Measurements from ENCODE around the gene ARHGAP42. TPM values are rescaled to one million over a fixed set of nuclear protein-coding genes. Genes with fewer than 3 reads are reported as not detected.
A peak's percentile ranks its signal among the peaks of the same experiment; 100 is the strongest.

Gene ARHGAP42
- polyA plus RNA-seq, 1 donor (not counting 4 experiments of a cell fraction or from before 2014, with no cell fraction given) = 5.5 TPM

DNA sequence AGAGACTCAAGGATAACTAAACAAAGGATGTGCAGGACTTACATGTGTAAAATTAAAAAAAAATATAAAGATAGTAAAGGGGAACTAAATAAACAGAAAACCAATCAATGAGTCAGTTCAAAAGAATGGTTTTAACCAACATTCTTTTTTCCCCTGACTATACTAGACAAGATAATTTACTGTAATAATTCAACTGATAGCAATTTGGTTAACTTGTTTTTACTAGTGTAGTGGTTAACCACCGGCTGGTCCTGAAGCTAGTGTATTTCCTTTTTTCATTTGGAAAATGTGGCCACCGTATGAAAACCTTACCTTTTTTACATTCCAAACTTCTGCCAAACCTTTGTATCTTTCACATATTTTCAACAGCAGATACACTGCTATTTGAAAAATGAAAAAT, 123.1 kb downstream of the ARHGAP42 start:
- Histone ChIP-seq H3K27ac (ENCODE audit: control insufficient read depth, insufficient read depth, low read length) (no peak overlapping the region), H3K4me2 (ENCODE audit: control insufficient read depth, extremely low read depth, insufficient read depth, low read depth, low read length) (peak overlapping the region; percentile 20)
- TF ChIP-seq, protein P1, sequence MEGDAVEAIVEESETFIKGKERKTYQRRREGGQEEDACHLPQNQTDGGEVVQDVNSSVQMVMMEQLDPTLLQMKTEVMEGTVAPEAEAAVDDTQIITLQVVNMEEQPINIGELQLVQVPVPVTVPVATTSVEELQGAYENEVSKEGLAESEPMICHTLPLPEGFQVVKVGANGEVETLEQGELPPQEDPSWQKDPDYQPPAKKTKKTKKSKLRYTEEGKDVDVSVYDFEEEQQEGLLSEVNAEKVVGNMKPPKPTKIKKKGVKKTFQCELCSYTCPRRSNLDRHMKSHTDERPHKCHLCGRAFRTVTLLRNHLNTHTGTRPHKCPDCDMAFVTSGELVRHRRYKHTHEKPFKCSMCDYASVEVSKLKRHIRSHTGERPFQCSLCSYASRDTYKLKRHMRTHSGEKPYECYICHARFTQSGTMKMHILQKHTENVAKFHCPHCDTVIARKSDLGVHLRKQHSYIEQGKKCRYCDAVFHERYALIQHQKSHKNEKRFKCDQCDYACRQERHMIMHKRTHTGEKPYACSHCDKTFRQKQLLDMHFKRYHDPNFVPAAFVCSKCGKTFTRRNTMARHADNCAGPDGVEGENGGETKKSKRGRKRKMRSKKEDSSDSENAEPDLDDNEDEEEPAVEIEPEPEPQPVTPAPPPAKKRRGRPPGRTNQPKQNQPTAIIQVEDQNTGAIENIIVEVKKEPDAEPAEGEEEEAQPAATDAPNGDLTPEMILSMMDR (optimal IDR thresholded peaks at IDR 0.05 in 1 of 3, IDR thresholded peaks at IDR 0.05 in 1 of 3, conservative IDR thresholded peaks at IDR 0.05 in 1 of 3; ENCODE audit: extremely low read depth in 1 of 3, insufficient read depth in 2 of 3, low read length in 3 of 3) = no peak

DNA sequence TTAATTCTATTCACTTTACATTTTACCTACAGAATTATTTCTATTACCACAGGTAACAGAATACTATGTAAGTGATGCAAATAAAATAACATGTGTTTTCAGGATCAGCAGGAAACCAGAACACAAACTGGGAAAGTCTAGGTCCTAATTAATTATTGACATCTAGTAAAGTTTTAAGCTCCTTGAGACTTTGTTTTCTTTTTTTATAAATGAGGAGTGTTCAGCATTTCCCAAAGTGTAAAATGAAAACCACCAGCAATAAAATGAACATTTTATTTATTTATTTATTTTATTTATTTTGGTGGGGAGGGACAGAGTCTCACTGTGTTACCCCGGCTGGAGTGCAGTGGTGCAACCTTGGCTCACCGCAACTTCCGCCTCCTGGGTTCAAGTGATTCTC, 123.6 kb downstream of the ARHGAP42 start:
- FAIRE-seq (no peak), DNase-seq (ENCODE audit: low read depth, low spot score) (no peak)
- no peak overlapping the region for H3K9ac ChIP-seq (ENCODE audit: control insufficient read depth, extremely low read depth, insufficient read depth, low read length)
- H3K36me3 ChIP-seq (ENCODE audit: control insufficient read depth in 2 of 2, extremely low read depth in 1 of 2, insufficient read depth in 2 of 2, low read length in 2 of 2) = no peaks in the 10 kb centered on the region
- no peaks in the 10 kb centered on the region for H3K27me3 ChIP-seq (ENCODE audit: control insufficient read depth, extremely low read depth, insufficient read depth, low read length)
- H3K4me3 ChIP-seq (ENCODE audit: control insufficient read depth in 2 of 3, extremely low read depth in 1 of 3, insufficient read depth in 2 of 3, low read depth in 1 of 3, low read length in 3 of 3) = peak overlapping the region in 1 of 3 experiments; percentile 18
- H3K9me3 ChIP-seq (ENCODE audit: control insufficient read depth, low read depth, low read length) = no peaks in the 10 kb centered on the region
- H2AFZ ChIP-seq (ENCODE audit: control insufficient read depth, low read length) = no peak overlapping the region
- peaks cover 25% of the 10 kb centered on the region for H3K4me1 ChIP-seq (ENCODE audit: control insufficient read depth, extremely low read depth, insufficient read depth, low read length)
- no peak overlapping the region for H3K27ac ChIP-seq (ENCODE audit: control insufficient read depth, insufficient read depth, low read length)
- H3K4me2 ChIP-seq (ENCODE audit: control insufficient read depth, extremely low read depth, insufficient read depth, low read depth, low read length) = peak overlapping the region; percentile 20
- no peaks in the 10 kb centered on the region for H3K9me1 ChIP-seq (ENCODE audit: control insufficient read depth, extremely low read depth, insufficient read depth, low read length)
- no peaks in the 10 kb centered on the region for H3K79me2 ChIP-seq (ENCODE audit: control insufficient read depth, insufficient read depth, low read length)
- dilution Hi-C loops (cut with MboI; ENCODE audit: extremely low pct_ligation_motif_present, low sequenced_read_pairs) = no loop called here
- no peaks in the 10 kb centered on the region for H4K20me1 ChIP-seq (ENCODE audit: control insufficient read depth, extremely low read depth, insufficient read depth, low read length)
- TF ChIP-seq, protein P1 (optimal IDR thresholded peaks at IDR 0.05 in 1 of 3, IDR thresholded peaks at IDR 0.05 in 1 of 3, conservative IDR thresholded peaks at IDR 0.05 in 1 of 3; ENCODE audit: extremely low read depth in 1 of 3, insufficient read depth in 2 of 3, low read length in 3 of 3) = no peak
- TF ChIP-seq EZH2 (IDR thresholded peaks at IDR 0.05; ENCODE audit: low read length) = no peak

More for the DNA sequence above, 123.1 kb downstream of the ARHGAP42 start:
- dilution Hi-C loops (cut with MboI; ENCODE audit: extremely low pct_ligation_motif_present, low sequenced_read_pairs) = no loop called here
- no peaks in the 10 kb centered on the region for H3K9me1 ChIP-seq (ENCODE audit: control insufficient read depth, extremely low read depth, insufficient read depth, low read length)
- H3K27me3 ChIP-seq (ENCODE audit: control insufficient read depth, extremely low read depth, insufficient read depth, low read length) = no peaks in the 10 kb centered on the region
- H2AFZ ChIP-seq (ENCODE audit: control insufficient read depth, low read length) = no peak overlapping the region
- no peaks in the 10 kb centered on the region for H3K36me3 ChIP-seq (ENCODE audit: control insufficient read depth in 2 of 2, extremely low read depth in 1 of 2, insufficient read depth in 2 of 2, low read length in 2 of 2)
- no peak for FAIRE-seq
- H3K9me3 ChIP-seq (ENCODE audit: control insufficient read depth, low read depth, low read length) = no peaks in the 10 kb centered on the region
- no peak for DNase-seq (ENCODE audit: low read depth, low spot score)
- no peaks in the 10 kb centered on the region for H4K20me1 ChIP-seq (ENCODE audit: control insufficient read depth, extremely low read depth, insufficient read depth, low read length)
- H3K9ac ChIP-seq (ENCODE audit: control insufficient read depth, extremely low read depth, insufficient read depth, low read length) = no peak overlapping the region
- H3K4me3 ChIP-seq (ENCODE audit: control insufficient read depth in 2 of 3, extremely low read depth in 1 of 3, insufficient read depth in 2 of 3, low read depth in 1 of 3, low read length in 3 of 3) = peak overlapping the region in 1 of 3 experiments; percentile 18
- peaks cover 25% of the 10 kb centered on the region for H3K4me1 ChIP-seq (ENCODE audit: control insufficient read depth, extremely low read depth, insufficient read depth, low read length)
- H3K79me2 ChIP-seq (ENCODE audit: control insufficient read depth, insufficient read depth, low read length) = no peaks in the 10 kb centered on the region
